Mammary epithelial cell (primary cell): ENCODE measurements around the gene LMTK2.

ENCODE experiments used
- EZH2 ChIP-seq: IDR thresholded peaks from 2 replicates; pipeline ENCODE4 v1.6.1; 2012; ENCODE audit warnings: low read length, inconsistent platforms, borderline replicate concordance
- TF ChIP-seq, protein P1 (sequence below), 2 donors: IDR thresholded peaks in 1 of 2; conservative IDR thresholded peaks in 1 of 2; 2 replicates each; pipeline ENCODE4 v1.5.1; 2011 to 2012; ENCODE audit warnings: inconsistent platforms in 2 of 2, low read length in 2 of 2, mild to moderate bottlenecking in 2 of 2, control low read depth in 1 of 2, low read depth in 1 of 2; ENCODE audit not compliant: insufficient read depth in 1 of 2; ENCODE audit errors: extremely low read depth in 1 of 2

GRCh38 chr7:98194186-98194585 lies 87.5 kb downstream of the LMTK2 start:
- TF ChIP-seq, protein P1, sequence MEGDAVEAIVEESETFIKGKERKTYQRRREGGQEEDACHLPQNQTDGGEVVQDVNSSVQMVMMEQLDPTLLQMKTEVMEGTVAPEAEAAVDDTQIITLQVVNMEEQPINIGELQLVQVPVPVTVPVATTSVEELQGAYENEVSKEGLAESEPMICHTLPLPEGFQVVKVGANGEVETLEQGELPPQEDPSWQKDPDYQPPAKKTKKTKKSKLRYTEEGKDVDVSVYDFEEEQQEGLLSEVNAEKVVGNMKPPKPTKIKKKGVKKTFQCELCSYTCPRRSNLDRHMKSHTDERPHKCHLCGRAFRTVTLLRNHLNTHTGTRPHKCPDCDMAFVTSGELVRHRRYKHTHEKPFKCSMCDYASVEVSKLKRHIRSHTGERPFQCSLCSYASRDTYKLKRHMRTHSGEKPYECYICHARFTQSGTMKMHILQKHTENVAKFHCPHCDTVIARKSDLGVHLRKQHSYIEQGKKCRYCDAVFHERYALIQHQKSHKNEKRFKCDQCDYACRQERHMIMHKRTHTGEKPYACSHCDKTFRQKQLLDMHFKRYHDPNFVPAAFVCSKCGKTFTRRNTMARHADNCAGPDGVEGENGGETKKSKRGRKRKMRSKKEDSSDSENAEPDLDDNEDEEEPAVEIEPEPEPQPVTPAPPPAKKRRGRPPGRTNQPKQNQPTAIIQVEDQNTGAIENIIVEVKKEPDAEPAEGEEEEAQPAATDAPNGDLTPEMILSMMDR (conservative IDR thresholded peaks at IDR 0.05 in 1 of 2, IDR thresholded peaks at IDR 0.05 in 1 of 2; ENCODE audit: extremely low read depth in 1 of 2, insufficient read depth in 1 of 2, low read depth in 1 of 2, low read length in 2 of 2) = no peak
- TF ChIP-seq EZH2 = no peak
